Ishikawa (cell line): ENCODE data around the gene MAP3K19.

Experiments
- CEBPB ChIP-seq: IDR thresholded peaks from 2 replicates; pipeline ENCODE4 v1.6.1; 2012
- CREB1 ChIP-seq: IDR thresholded peaks from 2 replicates; pipeline ENCODE4 v1.6.1; 2012; ENCODE audit warnings: low read depth
- EGR1 ChIP-seq: IDR thresholded peaks from 2 replicates; pipeline ENCODE4 v1.6.1; 2012
- EP300 ChIP-seq: IDR thresholded peaks from 2 replicates; pipeline ENCODE4 v1.6.1; 2012; ENCODE audit warnings: borderline replicate concordance
- FOXM1 ChIP-seq: IDR thresholded peaks from 2 replicates; pipeline ENCODE4 v1.6.1; 2012; ENCODE audit warnings: low read depth, borderline replicate concordance
- NFIC ChIP-seq: IDR thresholded peaks from 2 replicates; pipeline ENCODE4 v1.6.1; 2012
- RAD21 ChIP-seq: IDR thresholded peaks from 2 replicates; pipeline ENCODE4 v1.6.1; 2012; ENCODE audit warnings: low read depth
- TAF1 ChIP-seq: IDR thresholded peaks from 2 replicates; pipeline ENCODE4 v1.6.1; 2012; ENCODE audit warnings: low read depth, mild to moderate bottlenecking
- TCF12 ChIP-seq: IDR thresholded peaks from 2 replicates; pipeline ENCODE4 v1.6.1; 2012; ENCODE audit warnings: low read depth
- TEAD4 ChIP-seq: IDR thresholded peaks from 2 replicates; pipeline ENCODE4 v1.6.1; 2012
- YY1 ChIP-seq: IDR thresholded peaks from 2 replicates; pipeline ENCODE4 v1.6.1; 2012; ENCODE audit warnings: low read depth
- ZBTB7A ChIP-seq: IDR thresholded peaks from 2 replicates; pipeline ENCODE4 v1.6.1; 2012; ENCODE audit warnings: low read depth
- TF ChIP-seq, protein P1 (sequence below): IDR thresholded peaks from 2 replicates; pipeline ENCODE4 v1.6.1; 2012; ENCODE audit warnings: low read depth, mild to moderate bottlenecking
- TF ChIP-seq, protein P2 (sequence below): IDR thresholded peaks from 2 replicates; pipeline ENCODE4 v1.6.1; 2012
- TF ChIP-seq, protein P3 (sequence below): IDR thresholded peaks from 2 replicates; pipeline ENCODE4 v1.6.1; 2012

Gene MAP3K19

DNA sequence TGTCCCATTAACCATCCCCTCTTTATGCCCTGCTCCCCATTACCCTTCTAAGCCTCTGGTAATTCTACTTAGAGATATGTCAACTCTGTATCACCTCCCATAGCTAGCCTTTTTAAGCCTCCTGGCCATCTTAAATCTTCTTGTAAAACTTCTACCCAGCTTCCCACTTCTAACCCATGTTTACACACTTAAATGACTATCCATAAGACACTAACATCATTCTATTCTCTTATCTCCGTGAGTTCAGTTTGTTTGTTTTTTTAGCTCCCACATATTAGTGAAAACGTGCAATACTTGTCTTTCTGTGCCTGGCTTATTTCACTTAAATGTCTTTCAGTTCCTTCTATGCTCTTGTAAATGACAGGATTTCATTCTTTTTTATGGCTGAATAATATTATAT lies 47.3 kb upstream of the MAP3K19 start:
- TF ChIP-seq YY1 (no peak), TAF1 (no peak), FOXM1 (no peak), ZBTB7A (no peak), TCF12 (no peak), TEAD4 (no peak), RAD21 (no peak), NFIC (no peak), EGR1 (no peak), EP300 (no peak)
- TF ChIP-seq, protein P1, sequence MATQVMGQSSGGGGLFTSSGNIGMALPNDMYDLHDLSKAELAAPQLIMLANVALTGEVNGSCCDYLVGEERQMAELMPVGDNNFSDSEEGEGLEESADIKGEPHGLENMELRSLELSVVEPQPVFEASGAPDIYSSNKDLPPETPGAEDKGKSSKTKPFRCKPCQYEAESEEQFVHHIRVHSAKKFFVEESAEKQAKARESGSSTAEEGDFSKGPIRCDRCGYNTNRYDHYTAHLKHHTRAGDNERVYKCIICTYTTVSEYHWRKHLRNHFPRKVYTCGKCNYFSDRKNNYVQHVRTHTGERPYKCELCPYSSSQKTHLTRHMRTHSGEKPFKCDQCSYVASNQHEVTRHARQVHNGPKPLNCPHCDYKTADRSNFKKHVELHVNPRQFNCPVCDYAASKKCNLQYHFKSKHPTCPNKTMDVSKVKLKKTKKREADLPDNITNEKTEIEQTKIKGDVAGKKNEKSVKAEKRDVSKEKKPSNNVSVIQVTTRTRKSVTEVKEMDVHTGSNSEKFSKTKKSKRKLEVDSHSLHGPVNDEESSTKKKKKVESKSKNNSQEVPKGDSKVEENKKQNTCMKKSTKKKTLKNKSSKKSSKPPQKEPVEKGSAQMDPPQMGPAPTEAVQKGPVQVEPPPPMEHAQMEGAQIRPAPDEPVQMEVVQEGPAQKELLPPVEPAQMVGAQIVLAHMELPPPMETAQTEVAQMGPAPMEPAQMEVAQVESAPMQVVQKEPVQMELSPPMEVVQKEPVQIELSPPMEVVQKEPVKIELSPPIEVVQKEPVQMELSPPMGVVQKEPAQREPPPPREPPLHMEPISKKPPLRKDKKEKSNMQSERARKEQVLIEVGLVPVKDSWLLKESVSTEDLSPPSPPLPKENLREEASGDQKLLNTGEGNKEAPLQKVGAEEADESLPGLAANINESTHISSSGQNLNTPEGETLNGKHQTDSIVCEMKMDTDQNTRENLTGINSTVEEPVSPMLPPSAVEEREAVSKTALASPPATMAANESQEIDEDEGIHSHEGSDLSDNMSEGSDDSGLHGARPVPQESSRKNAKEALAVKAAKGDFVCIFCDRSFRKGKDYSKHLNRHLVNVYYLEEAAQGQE, result no peak
- TF ChIP-seq, protein P2, sequence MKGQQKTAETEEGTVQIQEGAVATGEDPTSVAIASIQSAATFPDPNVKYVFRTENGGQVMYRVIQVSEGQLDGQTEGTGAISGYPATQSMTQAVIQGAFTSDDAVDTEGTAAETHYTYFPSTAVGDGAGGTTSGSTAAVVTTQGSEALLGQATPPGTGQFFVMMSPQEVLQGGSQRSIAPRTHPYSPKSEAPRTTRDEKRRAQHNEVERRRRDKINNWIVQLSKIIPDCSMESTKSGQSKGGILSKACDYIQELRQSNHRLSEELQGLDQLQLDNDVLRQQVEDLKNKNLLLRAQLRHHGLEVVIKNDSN, result no peak
- TF ChIP-seq, protein P3, sequence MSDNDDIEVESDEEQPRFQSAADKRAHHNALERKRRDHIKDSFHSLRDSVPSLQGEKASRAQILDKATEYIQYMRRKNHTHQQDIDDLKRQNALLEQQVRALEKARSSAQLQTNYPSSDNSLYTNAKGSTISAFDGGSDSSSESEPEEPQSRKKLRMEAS, result no peak

DNA sequence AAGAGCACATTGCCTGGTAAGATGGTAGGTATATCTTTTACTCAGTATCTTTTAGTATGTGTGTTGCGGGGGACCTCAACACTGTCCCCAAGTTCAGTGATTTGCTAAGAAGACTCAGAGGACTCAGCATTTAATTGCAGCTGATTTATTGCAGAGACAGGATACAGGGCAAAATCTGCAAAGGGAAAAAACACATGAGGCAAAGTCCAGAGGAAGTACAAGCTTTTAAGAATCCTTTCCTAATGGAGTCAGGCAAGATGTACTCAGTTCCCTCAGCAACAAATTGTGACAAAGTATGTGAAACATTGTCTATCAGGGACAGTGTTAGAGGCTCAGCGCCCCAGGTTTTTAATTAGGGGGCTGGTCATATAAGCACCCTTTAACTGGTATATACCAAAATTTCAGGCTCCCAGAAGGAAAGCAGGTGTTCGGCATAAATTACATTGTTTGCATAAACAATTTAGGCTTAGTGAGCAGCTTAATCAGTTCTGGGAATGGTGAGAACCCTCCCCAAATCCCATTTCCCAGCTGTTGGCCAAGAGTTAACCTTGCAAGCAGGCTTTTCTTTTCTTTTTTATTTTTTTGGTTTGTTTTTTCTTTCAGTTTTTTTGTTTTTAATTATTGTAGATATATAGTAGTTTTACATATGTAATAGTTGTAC lies 46.6 kb upstream of the MAP3K19 start:
- no peak for TF ChIP-seq CREB1
- TF ChIP-seq YY1, result no peak
- no peak for TF ChIP-seq EGR1
- no peak for TF ChIP-seq EP300
- TF ChIP-seq RAD21, result no peak
- TF ChIP-seq, protein P3, result no peak
- TF ChIP-seq CEBPB, result no peak
- TF ChIP-seq NFIC, result no peak
- no peak for TF ChIP-seq ZBTB7A
- TF ChIP-seq TCF12, result no peak
- TF ChIP-seq, protein P2, result no peak
- no peak for TF ChIP-seq FOXM1
- TF ChIP-seq, protein P1, result no peak
- no peak for TF ChIP-seq TAF1
- TF ChIP-seq TEAD4, result no peak

DNA sequence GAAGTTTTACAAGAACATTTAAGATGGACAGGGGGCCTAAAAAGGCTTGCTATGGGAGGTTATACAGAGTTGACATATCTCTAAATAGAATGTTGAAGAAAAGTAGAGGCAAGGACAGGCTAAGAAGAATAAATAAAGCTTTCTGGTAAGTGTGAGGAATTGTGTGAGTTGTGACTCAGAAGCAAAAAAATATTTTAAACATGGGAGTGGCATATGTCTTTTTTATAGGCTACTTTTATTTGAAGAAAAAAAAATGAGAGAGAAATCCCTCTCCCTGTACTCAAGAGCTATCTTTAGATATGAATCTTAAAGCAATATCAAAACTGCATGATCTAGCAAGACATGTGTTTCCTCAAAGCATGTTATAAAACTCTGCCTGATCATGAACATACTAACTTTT lies 45.9 kb upstream of the MAP3K19 start:
- TF ChIP-seq FOXM1 (no peak), TAF1 (no peak), TCF12 (no peak)

DNA sequence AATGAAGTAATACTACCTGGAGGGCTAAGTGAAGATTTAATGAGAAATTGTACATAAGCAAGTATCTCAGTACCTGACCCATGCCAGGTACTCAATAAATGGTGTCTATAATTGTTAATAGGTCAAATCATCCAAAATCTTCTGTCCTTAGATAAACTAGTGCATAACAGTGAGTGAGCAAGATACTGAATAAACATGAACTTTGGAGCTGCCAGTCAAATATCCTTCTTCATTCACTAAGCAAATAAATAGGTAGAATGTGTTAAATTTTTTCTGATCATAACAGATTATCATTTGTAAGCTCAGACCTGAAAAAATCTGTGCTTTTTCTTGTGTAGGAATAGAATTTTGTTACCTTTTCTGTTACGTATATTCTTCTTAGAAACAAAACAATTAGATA lies 44.4 kb upstream of the MAP3K19 start:
- TF ChIP-seq EP300 (no peak), CEBPB (no peak)
- TF ChIP-seq, protein P3, result no peak

DNA sequence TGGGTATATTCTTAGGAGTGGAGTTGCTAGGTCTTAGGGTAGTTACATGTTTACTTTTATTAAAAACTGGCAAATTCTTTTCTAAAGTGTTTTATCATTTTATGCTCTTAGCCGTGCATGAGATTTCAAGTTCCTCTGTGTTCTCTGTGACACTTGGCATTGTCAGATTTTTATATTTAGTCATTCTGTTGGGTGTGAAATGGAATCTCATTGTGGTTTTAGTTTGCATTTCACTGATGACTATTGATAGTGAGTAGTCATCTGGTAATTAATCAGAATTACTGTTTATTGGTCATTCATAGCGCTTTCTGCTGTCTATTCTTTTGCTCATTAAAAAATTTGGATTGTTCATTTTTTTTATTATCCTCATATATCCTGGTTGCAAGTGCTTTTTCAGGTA lies 39.0 kb upstream of the MAP3K19 start:
- TF ChIP-seq NFIC, result no peak
- TF ChIP-seq FOXM1, result no peak

DNA sequence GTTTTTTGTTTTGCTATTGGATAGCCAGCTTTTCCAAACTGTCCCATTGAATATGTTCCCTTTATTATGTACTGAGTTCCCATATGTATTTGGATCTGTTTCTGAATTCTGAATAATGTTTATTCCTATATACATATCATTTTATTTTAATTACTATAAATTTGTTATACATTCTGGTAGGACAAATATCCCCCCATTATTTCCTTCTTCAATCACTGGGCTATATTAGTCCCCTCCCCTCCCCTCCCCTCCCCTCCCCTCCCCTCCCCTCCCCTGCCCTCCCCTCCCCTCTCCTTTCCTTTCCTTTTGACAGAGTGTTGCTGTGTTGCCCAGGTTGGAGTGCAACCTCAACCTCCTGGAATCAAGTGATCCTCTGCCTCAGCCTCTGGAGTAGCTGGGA lies 31.2 kb upstream of the MAP3K19 start:
- TF ChIP-seq EGR1 (no peak), YY1 (no peak), RAD21 (no peak), TAF1 (no peak), ZBTB7A (no peak), CREB1 (no peak)
